Lung microvascular endothelial cell (primary cell): ENCODE results near the gene SPECC1. TPM values are rescaled to one million over a fixed set of nuclear protein-coding genes. Genes with fewer than 3 reads are reported as not detected.
A peak's percentile ranks its signal among the peaks of the same experiment; 100 is the strongest.
"Not testable (repeated sequence)": the region's sequence is repeated elsewhere in the genome, so short reads cannot be mapped to it uniquely, and the experiment has no call there.

Experiments
- DNase-seq, 2 donors: peaks; one replicate each; pipeline versions ENCODE4 v3.0.0 to v3.0.0-alpha.2; 2010; ENCODE audit warnings: low read depth in 2 of 2
- total RNA-seq: library from RNA; depleted of rRNA; stranded (reverse); fragments of >200 nt; gene quantifications from 2 replicates; pipeline ENCODE4 v1.2.1, GENCODE V29; 2014

SPECC1 gene
- total RNA-seq, 1 donor from 2014 or later = 0.60 TPM

DNA sequence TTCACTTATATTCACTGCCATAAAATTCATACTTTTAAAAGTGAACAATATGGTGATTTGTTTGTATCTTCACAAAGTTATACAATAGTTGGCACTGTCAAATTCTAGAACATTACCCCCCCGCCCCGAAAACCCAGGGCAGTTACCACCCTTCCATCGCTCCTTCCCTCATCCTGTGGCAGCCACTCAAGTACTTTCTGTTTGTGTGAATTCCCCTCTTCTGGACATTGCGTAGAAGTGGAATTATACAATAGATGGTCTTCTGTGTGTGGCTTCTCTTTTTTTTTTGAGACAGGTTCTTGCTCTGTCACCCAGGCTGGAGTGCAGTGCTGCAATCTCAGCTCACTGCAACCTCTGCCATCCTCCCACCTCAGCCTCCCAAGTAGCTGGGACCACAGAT lies 58.6 kb downstream of the SPECC1 start:
- DNase-seq = no peak

- no peak for DNase-seq
These were observed 59.3 kb downstream of the SPECC1 start for GRCh38 chr17:20068445-20068844.

GRCh38 chr17:20071824-20072691 lies 62.9 kb downstream of the SPECC1 start:
- no peak for DNase-seq

GRCh38 chr17:20072692-20072992 lies 63.5 kb downstream of the SPECC1 start:
- DNase-seq = no peak

DNA sequence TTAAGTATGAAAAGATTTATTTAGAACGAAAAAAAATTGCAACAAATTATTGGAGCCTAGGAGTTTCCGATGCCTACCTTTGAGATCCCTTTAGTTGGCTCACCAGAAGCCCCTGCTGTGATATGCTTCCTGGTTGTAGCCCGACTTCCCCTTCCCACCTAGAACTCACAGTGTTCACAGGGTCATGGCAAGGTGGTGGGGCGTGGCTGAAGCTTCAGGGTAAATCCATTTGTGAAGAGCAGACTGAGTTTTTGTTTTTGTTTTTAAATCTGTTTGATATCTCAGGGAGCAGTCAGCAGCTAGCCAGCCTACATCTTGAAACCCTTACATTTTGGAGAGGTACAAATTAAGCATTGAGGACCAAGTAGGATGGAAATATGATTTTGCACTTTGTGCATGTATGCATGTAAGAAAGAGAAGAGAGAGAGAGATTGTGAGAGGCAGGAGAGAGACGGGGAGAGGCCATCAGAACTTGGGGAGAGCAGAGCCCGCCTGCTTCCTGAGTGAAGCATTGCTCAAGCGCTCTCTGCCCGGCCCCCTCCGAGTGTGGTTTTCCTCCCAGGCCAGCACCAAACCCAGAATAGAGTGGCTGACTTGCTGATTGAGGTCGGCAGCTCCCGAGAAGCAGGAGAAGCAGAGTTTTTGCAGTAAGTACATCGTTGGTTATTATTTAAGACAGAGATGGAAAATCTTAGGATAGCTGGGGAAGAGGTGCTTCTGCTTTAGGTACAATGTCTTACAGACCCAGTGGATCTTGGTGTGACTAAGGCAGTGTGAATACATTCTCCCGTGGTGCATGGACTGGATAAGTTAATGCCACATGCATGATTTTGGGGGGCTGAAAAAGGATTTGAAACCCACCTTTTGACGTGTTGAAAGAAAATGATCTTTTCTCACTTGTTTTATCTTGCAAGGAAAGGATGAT lies 64.2 kb downstream of the SPECC1 start:
- no peak for DNase-seq

DNA sequence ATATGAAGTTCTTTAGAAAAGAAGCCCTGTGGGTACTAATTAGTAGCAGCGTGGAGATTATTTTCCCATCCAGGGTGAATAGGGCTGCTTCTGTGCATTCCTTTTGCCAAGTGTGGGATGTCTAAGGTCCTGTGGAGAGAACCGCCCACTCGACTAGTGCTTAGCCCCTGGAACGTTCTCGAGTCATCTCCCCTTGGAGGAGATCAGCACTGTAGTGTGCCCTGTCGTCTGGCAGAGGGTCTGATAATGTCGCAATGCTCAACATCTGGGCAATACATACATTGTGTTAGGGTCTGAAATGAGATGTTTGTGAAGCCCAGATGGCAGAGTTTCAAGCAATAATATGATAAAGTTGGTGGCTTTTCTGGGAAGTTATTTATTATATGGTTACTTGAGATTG lies 64.8 kb downstream of the SPECC1 start:
- DNase-seq = no peak

- no peak for DNase-seq
These were observed 65.3 kb downstream of the SPECC1 start for GRCh38 chr17:20074489-20074888.

- not testable (repeated sequence) for DNase-seq
These were observed 67.0 kb downstream of the SPECC1 start for GRCh38 chr17:20076137-20076536.

DNA sequence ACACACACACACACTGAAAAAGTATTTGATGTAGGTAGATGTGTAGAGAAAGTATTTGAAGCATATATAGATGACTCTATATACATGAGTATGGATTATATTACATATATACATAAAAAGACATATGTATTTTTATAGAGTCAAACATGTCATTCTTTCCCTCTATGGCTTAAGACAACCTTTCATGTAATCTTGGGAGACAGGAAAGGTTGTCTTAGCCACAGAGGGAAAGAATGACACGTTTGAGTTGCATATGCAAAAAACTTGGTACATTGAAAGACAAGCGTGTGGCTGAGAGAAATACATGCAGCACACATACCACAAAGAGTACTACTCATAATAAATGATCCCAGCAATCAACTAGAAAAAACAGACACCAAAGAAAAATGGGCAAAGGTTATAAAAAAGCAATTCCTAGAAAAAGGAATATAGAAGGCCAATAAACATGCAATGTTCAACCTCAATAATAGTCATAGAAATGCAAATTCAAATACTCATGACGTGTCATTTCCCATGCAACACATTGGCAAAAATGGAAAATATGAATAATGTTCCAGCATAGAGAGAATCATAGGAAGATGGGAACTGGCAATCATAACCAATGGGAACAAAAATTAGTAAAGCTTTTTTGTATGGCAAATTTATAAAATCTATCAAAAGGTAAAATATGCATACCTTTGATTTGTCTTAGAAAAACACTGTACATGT lies 69.0 kb downstream of the SPECC1 start:
- DNase-seq = no peak

GRCh38 chr17:20080513-20080912 lies 71.4 kb downstream of the SPECC1 start:
- no peak for DNase-seq

DNA sequence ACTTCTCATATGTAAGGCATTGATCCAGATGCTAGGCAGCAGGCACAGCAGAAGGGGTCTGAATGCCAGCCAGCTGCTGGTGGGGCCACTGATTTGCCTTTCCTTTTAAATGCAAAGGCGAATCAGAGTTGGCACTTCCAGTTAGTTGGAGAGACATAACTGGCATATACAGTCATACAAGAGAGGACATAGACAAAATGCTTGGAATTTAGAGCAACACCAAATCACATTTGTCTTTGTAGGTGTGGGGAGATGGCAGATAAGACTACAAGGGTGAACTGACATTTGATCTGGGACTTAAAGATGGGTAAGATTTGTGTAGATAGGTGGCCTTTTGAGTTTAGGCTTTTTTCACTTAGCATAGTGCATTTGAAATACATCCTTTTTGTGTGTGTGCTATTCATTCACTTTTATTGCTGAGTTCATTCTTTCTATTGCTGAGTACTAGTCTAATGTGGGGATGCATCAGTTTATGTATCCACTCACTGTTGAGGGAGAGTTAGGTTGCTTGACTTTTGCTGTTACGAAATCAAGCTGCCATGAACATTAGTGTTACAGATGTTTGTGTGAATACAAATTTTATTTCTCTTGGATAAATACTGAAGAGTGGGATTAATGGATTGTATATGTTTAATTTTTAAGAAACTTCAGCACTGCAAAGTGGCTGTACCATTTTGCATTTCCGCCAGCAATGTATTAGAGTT lies 74.1 kb downstream of the SPECC1 start:
- DNase-seq = no peak

DNA sequence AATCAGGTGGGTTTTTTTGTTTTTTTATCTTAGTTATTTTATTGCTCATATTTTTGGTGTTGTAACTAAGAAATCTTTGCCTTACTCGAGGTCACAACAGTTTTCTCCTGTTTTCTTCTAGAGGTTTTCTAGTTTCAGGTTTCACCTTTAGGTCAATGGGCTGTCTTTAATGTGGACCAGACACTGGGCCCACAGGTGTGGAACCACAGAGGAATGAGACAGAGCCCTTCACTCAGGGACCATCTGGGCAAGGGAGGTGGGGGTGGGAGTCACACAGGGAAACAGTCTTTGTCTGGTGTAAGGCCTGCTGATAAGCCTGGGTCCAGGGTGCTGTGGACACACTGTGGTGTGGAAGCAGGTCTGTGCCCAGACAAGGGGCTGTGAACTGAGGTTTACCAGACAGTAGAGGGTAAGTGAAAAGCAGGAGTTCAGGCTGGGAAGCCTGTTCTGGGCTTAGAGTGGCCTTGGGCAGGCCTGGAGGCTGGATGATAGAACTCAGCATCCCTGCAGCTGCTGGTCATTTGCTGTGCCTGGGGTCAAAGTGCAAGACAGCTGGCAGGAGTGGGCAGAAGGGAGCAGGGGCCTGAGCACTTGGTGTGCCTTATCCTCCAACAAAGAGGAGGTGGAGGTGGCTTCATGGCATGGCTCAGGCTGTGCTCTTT lies 75.6 kb downstream of the SPECC1 start:
- DNase-seq = no peak

- DNase-seq = no peak
These were observed 76.2 kb downstream of the SPECC1 start for GRCh38 chr17:20085283-20085845.

- DNase-seq = no peak
These were observed 77.4 kb downstream of the SPECC1 start for GRCh38 chr17:20086416-20087076.

- no peak for DNase-seq
These were observed 78.5 kb downstream of the SPECC1 start for GRCh38 chr17:20087538-20088250.

DNA sequence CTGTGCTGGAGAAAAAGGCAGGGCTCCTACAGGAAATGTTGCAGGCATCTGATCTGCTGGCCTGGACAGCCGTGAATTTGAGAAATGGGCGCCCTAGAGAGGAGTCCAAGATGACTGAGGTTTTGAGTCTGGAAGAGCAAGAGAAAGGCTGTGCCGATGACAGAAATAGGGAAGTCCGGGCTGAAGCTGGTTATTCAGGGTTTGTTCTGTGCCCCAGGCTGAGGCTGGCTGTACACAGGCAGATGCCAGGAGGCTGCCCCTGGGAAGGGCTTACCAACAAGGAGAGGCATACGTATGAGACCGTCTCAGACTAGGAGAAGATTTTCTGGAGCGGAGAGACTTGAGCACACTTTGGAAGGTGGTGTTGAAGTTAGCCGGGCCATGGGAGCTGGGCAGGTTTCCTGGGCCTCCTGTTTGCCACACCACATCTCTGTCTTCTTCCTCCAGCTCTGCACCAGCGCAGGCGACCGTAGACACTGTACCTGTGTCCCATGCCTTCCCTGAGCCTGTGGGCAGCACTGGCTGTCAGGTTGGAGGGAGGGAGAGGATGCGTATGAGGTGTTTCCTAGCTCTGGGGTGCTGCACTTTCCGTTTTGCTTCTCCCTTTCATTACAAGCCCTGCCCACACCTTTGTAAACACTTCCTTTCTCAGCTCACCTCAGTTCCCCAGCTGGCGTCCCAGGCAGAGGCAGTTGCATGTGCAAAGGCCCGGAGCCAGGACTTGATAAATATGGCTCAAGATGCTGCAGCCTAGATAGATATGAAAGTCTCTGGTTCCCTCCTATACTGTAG lies 80.8 kb downstream of the SPECC1 start:
- no peak for DNase-seq

DNA sequence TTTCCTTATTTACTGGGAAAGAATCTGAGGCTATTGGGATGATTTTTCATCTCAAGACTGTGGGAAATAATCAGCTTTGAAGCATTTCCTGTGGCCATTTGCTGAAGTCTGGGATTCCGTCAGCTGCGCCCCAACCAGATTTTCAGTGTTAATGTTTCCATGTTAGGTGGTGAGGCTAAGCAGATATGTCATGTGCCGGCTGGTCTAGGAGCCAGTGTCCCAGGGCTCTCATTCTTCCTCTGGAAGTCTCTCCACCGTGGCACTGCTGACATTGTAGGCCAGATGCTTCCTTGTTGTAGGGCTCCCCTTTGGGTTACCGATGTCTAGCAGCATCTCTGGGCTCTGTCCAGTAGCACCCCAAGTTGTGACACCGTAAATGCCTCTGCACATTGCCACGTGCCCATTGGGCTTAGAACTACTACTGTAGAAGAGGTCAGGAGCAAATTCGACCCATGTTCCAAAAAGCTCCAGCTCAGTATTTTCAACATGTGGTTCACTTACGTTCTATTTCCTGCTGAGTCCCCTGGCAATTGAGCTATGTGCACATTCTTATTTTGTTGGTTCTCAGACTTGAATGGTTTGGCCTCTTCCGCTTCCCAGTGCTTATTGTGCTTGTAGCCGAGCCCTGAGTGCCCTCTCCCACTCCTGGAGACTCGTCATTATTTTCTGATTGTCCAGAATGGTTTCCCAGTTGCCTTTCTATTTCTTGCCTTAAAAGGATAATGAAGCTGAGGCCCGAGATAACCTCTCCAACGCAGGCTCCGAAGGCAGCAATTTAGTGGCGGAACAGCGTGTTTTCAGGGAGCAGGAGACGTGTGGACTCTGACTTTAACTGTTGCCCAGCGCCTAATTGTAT lies 82.2 kb downstream of the SPECC1 start:
- DNase-seq = peak in 1 of 2 donors; percentile 8
